GM21360 (cell line): ENCODE data around the gene DNAH3.
"Not testable (repeated sequence)": the region's sequence is repeated elsewhere in the genome, so short reads cannot be mapped to it uniquely, and the experiment has no call there.

Source experiments
- ATAC-seq: cut with Tn5 transposase; IDR thresholded peaks from one replicate; pipeline ENCODE4 v1.9.1; 2021; ENCODE audit warnings: mild to moderate bottlenecking, moderate library complexity; ENCODE audit not compliant: unreplicated experiment

Gene DNAH3, protein sequence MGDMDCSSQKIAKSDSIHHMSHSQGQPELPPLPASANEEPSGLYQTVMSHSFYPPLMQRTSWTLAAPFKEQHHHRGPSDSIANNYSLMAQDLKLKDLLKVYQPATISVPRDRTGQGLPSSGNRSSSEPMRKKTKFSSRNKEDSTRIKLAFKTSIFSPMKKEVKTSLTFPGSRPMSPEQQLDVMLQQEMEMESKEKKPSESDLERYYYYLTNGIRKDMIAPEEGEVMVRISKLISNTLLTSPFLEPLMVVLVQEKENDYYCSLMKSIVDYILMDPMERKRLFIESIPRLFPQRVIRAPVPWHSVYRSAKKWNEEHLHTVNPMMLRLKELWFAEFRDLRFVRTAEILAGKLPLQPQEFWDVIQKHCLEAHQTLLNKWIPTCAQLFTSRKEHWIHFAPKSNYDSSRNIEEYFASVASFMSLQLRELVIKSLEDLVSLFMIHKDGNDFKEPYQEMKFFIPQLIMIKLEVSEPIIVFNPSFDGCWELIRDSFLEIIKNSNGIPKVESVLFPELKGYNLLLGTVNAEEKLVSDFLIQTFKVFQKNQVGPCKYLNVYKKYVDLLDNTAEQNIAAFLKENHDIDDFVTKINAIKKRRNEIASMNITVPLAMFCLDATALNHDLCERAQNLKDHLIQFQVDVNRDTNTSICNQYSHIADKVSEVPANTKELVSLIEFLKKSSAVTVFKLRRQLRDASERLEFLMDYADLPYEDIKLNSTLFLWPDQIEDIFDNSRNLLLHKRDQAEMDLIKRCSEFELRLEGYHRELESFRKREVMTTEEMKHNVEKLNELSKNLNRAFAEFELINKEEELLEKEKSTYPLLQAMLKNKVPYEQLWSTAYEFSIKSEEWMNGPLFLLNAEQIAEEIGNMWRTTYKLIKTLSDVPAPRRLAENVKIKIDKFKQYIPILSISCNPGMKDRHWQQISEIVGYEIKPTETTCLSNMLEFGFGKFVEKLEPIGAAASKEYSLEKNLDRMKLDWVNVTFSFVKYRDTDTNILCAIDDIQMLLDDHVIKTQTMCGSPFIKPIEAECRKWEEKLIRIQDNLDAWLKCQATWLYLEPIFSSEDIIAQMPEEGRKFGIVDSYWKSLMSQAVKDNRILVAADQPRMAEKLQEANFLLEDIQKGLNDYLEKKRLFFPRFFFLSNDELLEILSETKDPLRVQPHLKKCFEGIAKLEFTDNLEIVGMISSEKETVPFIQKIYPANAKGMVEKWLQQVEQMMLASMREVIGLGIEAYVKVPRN (N-terminal part only)

GRCh38 chr16:21150375-21151001 lies at the start of gene DNAH3:
Gene DNAH3 (minus strand): TSS chr16:21150846. CDS start chr16:21150319, 527 bp downstream.
- no peak for ATAC-seq

- no peak for ATAC-seq
These were observed 49.1 kb upstream of the DNAH3 start for GRCh38 chr16:21199607-21200218.

GRCh38 chr16:21197621-21198020 lies 47.0 kb upstream of the DNAH3 start:
- ATAC-seq, result no peak

DNA sequence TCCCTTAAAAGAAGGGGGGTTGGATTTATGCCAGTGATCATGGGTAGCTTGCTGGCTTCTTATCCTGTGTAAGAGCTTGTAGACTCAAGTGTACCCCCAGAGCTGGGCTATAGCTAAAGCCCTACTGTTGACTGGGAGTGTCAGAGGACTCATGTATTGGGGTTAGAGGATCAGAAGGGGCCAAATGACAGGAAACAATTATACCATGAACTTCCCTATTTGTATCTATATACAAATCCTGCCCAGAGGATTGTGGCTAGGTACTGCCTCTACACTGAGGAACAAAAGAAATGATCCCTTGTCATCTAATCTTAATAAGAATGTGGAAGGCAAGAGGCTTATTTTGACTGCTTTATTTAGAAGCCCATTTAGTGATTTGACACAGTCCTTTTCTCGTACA lies 46.5 kb upstream of the DNAH3 start:
- ATAC-seq, result no peak

GRCh38 chr16:21195330-21195729 lies 44.7 kb upstream of the DNAH3 start:
- ATAC-seq, result not testable (repeated sequence)

- no peak for ATAC-seq
These were observed 44.2 kb upstream of the DNAH3 start for GRCh38 chr16:21194771-21195301.

GRCh38 chr16:21192991-21193390 lies 42.3 kb upstream of the DNAH3 start:
- ATAC-seq, result no peak

GRCh38 chr16:21190599-21190998 lies 40.0 kb upstream of the DNAH3 start:
- no peak for ATAC-seq

DNA sequence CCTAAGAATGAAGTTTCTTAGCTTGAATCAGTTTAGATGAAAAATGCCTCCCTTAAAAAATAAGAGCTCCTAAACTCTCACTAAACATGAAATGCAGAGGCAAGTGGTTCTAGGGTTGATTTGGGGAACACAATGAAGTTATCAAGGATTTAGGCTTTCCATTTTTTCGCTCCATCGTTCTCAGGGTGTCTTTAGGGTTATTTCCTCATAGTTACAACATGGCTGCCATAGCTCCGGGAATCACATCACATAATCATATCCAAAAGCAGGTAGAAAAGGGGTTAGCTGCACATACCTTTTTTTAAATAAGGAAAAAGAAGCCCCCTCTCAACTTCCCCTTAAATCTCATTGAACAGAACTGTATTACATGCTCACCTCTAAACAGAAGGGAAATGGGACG lies 39.4 kb upstream of the DNAH3 start:
- no peak for ATAC-seq

DNA sequence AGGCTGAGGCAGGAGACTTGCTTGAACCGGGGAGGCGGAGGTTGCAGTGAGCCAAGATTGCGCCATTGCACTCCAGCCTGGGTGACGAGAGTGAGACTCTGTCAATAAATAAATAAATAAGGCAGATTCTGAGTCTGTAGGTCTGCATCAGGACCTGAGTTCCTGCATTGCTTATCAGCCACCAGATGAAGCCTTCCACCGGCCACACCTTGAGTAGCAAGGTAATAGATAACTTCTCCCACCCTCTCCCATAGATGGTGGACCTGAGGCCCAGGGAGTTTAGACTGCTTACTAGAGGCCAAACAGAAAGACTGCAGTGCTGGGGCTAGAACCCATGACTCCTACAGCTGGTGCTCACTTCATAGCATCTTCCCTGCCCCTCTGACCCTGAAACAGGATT lies 38.7 kb upstream of the DNAH3 start:
- ATAC-seq, result no peak

- no peak for ATAC-seq
These were observed 35.7 kb upstream of the DNAH3 start for GRCh38 chr16:21186326-21186691.

- ATAC-seq, result no peak
These were observed 35.1 kb upstream of the DNAH3 start for GRCh38 chr16:21185659-21186325.

DNA sequence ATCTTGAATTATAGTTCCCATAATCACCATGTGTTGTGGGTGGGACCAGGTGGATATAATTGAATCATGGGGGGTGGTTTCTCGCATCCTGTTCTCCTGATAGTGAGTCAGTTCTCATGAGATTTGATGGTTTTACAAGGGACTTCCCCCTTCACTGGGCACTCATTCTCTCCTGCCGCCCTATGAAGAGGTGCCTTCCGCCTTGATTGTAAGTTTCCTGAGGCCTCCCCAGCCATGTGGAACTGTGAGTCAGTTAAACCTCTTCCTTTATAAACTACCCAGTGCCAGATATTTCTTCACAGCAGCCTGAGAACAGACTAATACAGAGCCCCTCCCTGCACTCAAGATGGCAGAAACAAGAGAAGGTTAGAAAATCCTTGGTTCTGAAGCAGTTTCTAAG lies 34.2 kb upstream of the DNAH3 start:
- ATAC-seq, result no peak

DNA sequence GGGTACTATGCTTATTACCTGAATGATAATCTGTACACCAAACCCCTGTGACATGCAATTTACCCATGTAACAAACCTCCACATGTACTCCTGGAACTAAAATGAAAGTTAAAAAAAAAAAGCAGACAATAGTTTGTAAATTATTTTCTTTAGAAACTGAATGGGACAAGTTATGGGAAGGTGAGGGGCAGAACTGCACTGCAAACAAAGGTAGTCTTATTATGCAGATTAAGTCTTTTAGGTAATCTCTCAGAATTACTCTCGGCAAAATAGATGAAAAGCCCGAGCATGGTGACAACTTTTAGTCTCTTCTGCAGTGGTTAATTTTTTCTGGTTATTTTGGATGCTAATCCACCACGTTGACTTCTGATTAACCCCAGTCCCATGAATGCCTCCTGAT lies 33.3 kb upstream of the DNAH3 start:
- no peak for ATAC-seq

- no peak for ATAC-seq
These were observed 29.3 kb upstream of the DNAH3 start for GRCh38 chr16:21179983-21180365.

DNA sequence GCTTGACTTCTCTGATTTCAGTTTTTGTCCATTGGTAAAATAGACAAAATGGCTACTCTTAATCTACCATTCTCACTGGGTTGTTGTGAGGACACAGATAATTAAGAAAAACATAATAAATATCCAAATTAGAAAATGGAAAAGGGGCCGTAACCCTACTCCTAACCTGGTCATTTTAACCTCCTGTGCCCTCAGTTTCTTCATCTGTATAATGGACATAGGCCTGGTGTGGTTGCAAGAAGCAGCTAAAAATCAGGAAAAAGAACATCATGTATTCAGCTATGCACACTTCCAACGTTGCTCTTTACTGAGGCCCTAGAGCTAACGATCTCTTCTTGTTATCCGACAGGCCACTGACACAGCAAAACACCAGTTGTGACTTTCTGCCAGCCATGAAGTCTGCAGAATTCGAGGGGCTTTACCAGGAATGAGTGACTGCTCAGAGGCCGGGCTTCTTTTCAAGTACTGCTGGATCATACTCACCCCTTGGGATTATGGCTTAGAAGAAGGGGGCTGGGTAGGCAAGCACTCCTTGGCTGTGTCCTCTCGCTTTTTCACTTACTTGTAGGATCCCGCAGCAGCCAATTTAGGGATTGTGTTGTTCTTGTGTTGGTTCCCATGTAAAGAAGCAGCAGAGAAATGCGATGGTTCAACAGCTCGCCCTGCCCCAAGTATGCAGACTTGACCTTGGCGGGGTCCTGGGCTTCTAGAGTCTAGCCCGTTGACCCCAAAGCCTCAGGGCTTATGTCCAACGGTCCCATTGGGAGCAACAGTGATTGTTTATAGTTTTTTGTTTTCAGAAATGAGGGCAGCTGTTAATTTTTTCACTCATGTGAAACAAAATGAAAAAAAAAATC lies 28.7 kb upstream of the DNAH3 start:
- ATAC-seq, result no peak

DNA sequence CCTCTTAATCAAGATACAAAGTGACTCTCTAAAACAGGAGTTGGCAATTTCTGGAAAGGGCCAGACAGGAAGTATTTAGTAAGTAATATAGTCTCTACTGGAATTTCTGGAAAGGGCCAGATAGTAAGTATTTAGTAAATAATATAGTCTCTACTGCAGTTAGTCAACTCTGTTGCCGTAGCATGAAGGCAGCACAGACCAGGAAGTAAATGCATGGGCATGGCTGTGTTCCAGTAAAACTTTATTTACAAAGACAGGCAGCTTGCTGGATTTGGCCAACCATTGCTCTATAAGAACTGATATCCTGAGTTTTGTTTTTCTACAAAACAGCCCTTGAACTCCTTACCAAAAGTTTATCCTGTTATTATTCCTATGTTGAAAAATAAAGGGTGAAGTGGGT lies 24.8 kb upstream of the DNAH3 start:
- no peak for ATAC-seq

- no peak for ATAC-seq
These were observed 22.0 kb upstream of the DNAH3 start for GRCh38 chr16:21172650-21173049.

DNA sequence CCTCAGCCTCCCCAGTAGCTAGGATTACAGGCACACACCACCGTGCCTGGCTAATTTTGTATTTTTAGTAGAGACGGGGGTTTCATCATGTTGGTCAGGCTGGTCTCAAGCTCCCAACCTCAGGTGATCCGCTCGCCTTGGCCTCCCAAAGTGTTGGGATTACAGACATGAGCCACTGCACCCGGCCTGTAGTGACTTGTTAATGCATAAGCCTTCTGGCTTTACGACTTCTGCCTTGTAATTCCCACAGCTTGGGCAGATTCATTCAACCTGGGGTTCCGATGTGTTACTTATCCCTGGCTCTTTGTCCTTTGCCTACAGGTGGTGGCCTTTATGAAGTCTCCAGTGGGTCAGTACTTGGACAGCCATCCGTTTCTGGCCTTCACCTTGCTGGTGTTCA lies 19.5 kb upstream of the DNAH3 start:
- not testable (repeated sequence) for ATAC-seq
